HepG2 (cell line): ENCODE data around the gene WDR87. TPM values are rescaled to one million over a fixed set of nuclear protein-coding genes. Genes with fewer than 3 reads are reported as not detected.

ENCODE experiments used
- BHLHE40 ChIP-seq: IDR thresholded peaks from 2 replicates; pipeline ENCODE4 v1.6.1; 2011; ENCODE audit warnings: low read length, improper control_type of control experiment
- HNRNPLL ChIP-seq: fragments of 200-400 bp; formaldehyde crosslinking; IDR thresholded peaks from 2 replicates; pipeline ENCODE4 v1.6.1; 2017; ENCODE audit warnings: mild to moderate bottlenecking, low read depth, low read length; ENCODE audit not compliant: poor library complexity, severe bottlenecking
- MLLT10 ChIP-seq: sonication (generic); formaldehyde crosslinking; IDR thresholded peaks from 2 replicates; pipeline ENCODE4 v1.4.0; 2020; ENCODE audit warnings: missing genetic modification reagents
- NCOA2 ChIP-seq: sonication (generic); formaldehyde crosslinking; IDR thresholded peaks from 2 replicates; pipeline ENCODE4 v1.8.0; 2022; ENCODE audit warnings: inconsistent platforms
- NPAS2 ChIP-seq: sonication (generic); formaldehyde crosslinking; IDR thresholded peaks from 2 replicates; pipeline ENCODE4 v1.8.0; 2022; ENCODE audit warnings: mild to moderate bottlenecking, missing genetic modification reagents, borderline replicate concordance
- PCBP2 ChIP-seq: fragments of 200-400 bp; formaldehyde crosslinking; optimal IDR thresholded peaks from 2 replicates; pipeline ENCODE3; 2018; ENCODE audit warnings: low read length, low read depth; ENCODE audit not compliant: poor library complexity, severe bottlenecking
- RAD21 ChIP-seq: fragments of 450-650 bp; formaldehyde crosslinking; IDR thresholded peaks from 2 replicates; pipeline ENCODE4 v1.5.0; 2020; ENCODE audit warnings: mild to moderate bottlenecking
- REL ChIP-seq: sonication (generic); formaldehyde crosslinking; conservative IDR thresholded peaks from 2 replicates; pipeline ENCODE4 v1.8.0; 2022; ENCODE audit warnings: mild to moderate bottlenecking, missing genetic modification reagents, moderate library complexity
- RFX3 ChIP-seq: IDR thresholded peaks from 2 replicates; pipeline ENCODE4 v1.6.1; 2016; ENCODE audit warnings: missing biosample characterization, missing genetic modification reagents
- SNAI1 ChIP-seq: sonication (generic); formaldehyde crosslinking; IDR thresholded peaks from 2 replicates; pipeline ENCODE4 v1.5.0; 2020; ENCODE audit warnings: mild to moderate bottlenecking, missing genetic modification reagents, borderline replicate concordance
- ZC3H4 ChIP-seq: sonication (generic); formaldehyde crosslinking; IDR thresholded peaks from 2 replicates; pipeline ENCODE4 v1.4.0; 2020; ENCODE audit warnings: missing genetic modification reagents, borderline replicate concordance
- ZNF235 ChIP-seq: sonication (generic); formaldehyde crosslinking; IDR thresholded peaks from 2 replicates; pipeline ENCODE4 v1.8.1; 2023; ENCODE audit warnings: mild to moderate bottlenecking, missing genetic modification reagents, borderline replicate concordance
- ZNF337 ChIP-seq: sonication (generic); formaldehyde crosslinking; IDR thresholded peaks from 2 replicates; pipeline ENCODE4 v1.5.1; 2020; ENCODE audit warnings: missing genetic modification reagents, low read depth, mild to moderate bottlenecking, borderline replicate concordance
- ZNF343 ChIP-seq: sonication (generic); formaldehyde crosslinking; IDR thresholded peaks from 2 replicates; pipeline ENCODE4 v1.4.0; 2020; ENCODE audit warnings: mild to moderate bottlenecking, missing genetic modification reagents
- ZNF510 ChIP-seq: sonication (generic); formaldehyde crosslinking; IDR thresholded peaks from 2 replicates; pipeline ENCODE4 v1.4.0; 2020; ENCODE audit warnings: low read depth, mild to moderate bottlenecking, missing genetic modification reagents
- ZNF530 ChIP-seq: sonication (generic); formaldehyde crosslinking; IDR thresholded peaks from 2 replicates; pipeline ENCODE4 v1.5.0; 2020; ENCODE audit warnings: low read depth, mild to moderate bottlenecking, missing genetic modification reagents
- ZNF605 ChIP-seq: sonication (generic); formaldehyde crosslinking; IDR thresholded peaks from 2 replicates; pipeline ENCODE4 v1.8.0; 2022; ENCODE audit warnings: mild to moderate bottlenecking, missing genetic modification reagents
- ZNF660 ChIP-seq: sonication (generic); formaldehyde crosslinking; IDR thresholded peaks from 2 replicates; pipeline ENCODE4 v1.5.1; 2020; ENCODE audit warnings: mild to moderate bottlenecking, low read depth, missing genetic modification reagents, borderline replicate concordance
- ZNF761 ChIP-seq: sonication (generic); formaldehyde crosslinking; conservative IDR thresholded peaks from 2 replicates; pipeline ENCODE4 v1.4.0; 2020; ENCODE audit warnings: mild to moderate bottlenecking, missing genetic modification reagents
- ZNF781 ChIP-seq: sonication (generic); formaldehyde crosslinking; IDR thresholded peaks from 2 replicates; pipeline ENCODE4 v1.5.1; 2020; ENCODE audit warnings: borderline replicate concordance, mild to moderate bottlenecking, missing genetic modification reagents; ENCODE audit errors: not compliant biosample characterization
- polyA plus RNA-seq, 8 experiments: library from polyadenylated mRNA; depleted of rRNA in 3 of 8; stranded (reverse) in 7 of 8; unstranded in 1 of 8; fragments of >200 nt; fragmentation: Illumina TruSeq in 4 of 8; extraction: Trizol in 4 of 8; gene quantifications; 2 replicates each; pipeline versions ENCODE4 v1.2.1 to v1.2.3, GENCODE V29; 2011 to 2016; ENCODE audit warnings: low read depth in 4 of 8, missing spikeins in 1 of 8, mixed read lengths in 1 of 8; ENCODE audit not compliant: insufficient read depth in 1 of 8
- total RNA-seq, 5 experiments: library from RNA; depleted of rRNA; stranded (reverse); fragments of >200 nt; fragmentation: Illumina TruSeq; extraction: Trizol; gene quantifications; 2 replicates each; pipeline ENCODE4 v1.2.3, GENCODE V29; 2016; ENCODE audit warnings: low read depth in 1 of 5
- TF ChIP-seq, protein P1 (sequence below): IDR thresholded peaks from 2 replicates; pipeline ENCODE4 v1.6.1; 2016; ENCODE audit warnings: low read depth, control low read depth
- TF ChIP-seq, protein P2 (sequence below): IDR thresholded peaks from 2 replicates; pipeline ENCODE4 v1.4.0; 2020; ENCODE audit warnings: mild to moderate bottlenecking, missing genetic modification reagents
- TF ChIP-seq, protein P3 (sequence below): sonication (generic); formaldehyde crosslinking; conservative IDR thresholded peaks from 2 replicates; pipeline ENCODE4 v1.4.0; 2020; ENCODE audit warnings: missing genetic modification reagents

Gene WDR87
- total and polyA plus RNA-seq, 2 of the 13 experiments (the other 11 are each of a cell fraction or from before 2014, with no cell fraction given) = not detected

DNA sequence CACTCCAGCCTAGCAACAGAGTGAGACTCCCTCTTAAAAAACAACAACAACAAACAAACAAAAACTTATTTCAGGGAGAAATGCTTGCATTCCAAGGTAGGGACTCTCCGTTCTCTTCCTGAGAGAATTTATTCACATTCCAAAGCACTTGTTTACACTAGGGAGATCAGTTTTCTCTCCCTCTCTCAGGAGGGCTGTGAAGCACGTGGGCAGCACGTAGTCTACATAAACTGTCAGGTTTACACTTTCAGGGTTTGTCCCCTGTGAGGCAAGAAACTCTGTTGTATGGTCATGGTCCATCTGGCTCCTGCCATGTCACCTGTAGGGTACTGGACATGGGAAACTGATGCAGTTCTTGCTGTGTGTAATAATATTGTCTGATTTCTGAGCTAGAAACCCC, 31.6 kb downstream of the WDR87 start (continued):
- TF ChIP-seq ZNF343 (CRISPR knock-in tag) (no peak), ZNF761 (CRISPR knock-in tag) (no peak), ZNF510 (CRISPR knock-in tag) (no peak), SNAI1 (no peak), BHLHE40 (peak; percentile 60), ZNF660 (CRISPR knock-in tag) (no peak), ZNF337 (no peak), NCOA2 (CRISPR knock-in tag) (peak; percentile 60; the same call in 1 of the 2 replicates), HNRNPLL (no peak), MLLT10 (CRISPR knock-in tag) (no peak), ZNF235 (CRISPR knock-in tag) (no peak), RFX3 (CRISPR knock-in tag) (no peak), ZC3H4 (no peak), REL (CRISPR knock-in tag) (no peak), ZNF781 (no peak), RAD21 (no peak), PCBP2 (no peak), ZNF605 (CRISPR knock-in tag) (no peak), NPAS2 (no peak), ZNF530 (CRISPR knock-in tag) (no peak)
- TF ChIP-seq, protein P1, sequence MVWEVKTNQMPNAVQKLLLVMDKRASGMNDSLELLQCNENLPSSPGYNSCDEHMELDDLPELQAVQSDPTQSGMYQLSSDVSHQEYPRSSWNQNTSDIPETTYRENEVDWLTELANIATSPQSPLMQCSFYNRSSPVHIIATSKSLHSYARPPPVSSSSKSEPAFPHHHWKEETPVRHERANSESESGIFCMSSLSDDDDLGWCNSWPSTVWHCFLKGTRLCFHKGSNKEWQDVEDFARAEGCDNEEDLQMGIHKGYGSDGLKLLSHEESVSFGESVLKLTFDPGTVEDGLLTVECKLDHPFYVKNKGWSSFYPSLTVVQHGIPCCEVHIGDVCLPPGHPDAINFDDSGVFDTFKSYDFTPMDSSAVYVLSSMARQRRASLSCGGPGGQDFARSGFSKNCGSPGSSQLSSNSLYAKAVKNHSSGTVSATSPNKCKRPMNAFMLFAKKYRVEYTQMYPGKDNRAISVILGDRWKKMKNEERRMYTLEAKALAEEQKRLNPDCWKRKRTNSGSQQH (CRISPR knock-in tag) = no peak
- TF ChIP-seq, protein P2, sequence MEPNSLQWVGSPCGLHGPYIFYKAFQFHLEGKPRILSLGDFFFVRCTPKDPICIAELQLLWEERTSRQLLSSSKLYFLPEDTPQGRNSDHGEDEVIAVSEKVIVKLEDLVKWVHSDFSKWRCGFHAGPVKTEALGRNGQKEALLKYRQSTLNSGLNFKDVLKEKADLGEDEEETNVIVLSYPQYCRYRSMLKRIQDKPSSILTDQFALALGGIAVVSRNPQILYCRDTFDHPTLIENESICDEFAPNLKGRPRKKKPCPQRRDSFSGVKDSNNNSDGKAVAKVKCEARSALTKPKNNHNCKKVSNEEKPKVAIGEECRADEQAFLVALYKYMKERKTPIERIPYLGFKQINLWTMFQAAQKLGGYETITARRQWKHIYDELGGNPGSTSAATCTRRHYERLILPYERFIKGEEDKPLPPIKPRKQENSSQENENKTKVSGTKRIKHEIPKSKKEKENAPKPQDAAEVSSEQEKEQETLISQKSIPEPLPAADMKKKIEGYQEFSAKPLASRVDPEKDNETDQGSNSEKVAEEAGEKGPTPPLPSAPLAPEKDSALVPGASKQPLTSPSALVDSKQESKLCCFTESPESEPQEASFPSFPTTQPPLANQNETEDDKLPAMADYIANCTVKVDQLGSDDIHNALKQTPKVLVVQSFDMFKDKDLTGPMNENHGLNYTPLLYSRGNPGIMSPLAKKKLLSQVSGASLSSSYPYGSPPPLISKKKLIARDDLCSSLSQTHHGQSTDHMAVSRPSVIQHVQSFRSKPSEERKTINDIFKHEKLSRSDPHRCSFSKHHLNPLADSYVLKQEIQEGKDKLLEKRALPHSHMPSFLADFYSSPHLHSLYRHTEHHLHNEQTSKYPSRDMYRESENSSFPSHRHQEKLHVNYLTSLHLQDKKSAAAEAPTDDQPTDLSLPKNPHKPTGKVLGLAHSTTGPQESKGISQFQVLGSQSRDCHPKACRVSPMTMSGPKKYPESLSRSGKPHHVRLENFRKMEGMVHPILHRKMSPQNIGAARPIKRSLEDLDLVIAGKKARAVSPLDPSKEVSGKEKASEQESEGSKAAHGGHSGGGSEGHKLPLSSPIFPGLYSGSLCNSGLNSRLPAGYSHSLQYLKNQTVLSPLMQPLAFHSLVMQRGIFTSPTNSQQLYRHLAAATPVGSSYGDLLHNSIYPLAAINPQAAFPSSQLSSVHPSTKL = peak; percentile 75
- TF ChIP-seq, protein P3, sequence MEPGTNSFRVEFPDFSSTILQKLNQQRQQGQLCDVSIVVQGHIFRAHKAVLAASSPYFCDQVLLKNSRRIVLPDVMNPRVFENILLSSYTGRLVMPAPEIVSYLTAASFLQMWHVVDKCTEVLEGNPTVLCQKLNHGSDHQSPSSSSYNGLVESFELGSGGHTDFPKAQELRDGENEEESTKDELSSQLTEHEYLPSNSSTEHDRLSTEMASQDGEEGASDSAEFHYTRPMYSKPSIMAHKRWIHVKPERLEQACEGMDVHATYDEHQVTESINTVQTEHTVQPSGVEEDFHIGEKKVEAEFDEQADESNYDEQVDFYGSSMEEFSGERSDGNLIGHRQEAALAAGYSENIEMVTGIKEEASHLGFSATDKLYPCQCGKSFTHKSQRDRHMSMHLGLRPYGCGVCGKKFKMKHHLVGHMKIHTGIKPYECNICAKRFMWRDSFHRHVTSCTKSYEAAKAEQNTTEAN (CRISPR knock-in tag) = 0 out of 2 replicates have a peak, but pooled peaks have one; percentile 30
